NT2/D1 (cell line): ENCODE results near the gene SSBP2.

ENCODE experiments used
- SUZ12 ChIP-seq: IDR thresholded peaks from 2 replicates; pipeline ENCODE4 v1.6.1; 2011; ENCODE audit not compliant: insufficient read length, insufficient read depth; ENCODE audit errors: extremely low read depth
- YY1 ChIP-seq: IDR thresholded peaks from 2 replicates; pipeline ENCODE4 v1.6.1; 2011; ENCODE audit not compliant: insufficient read length, insufficient read depth
- ZNF274 ChIP-seq: IDR thresholded peaks from 2 replicates; pipeline ENCODE4 v1.6.1; 2011; ENCODE audit warnings: mild to moderate bottlenecking, low read depth, low read length

GRCh38 chr5:81787474-81788242, 36.8 kb upstream of the SSBP2 start:
- no peak for TF ChIP-seq YY1
- TF ChIP-seq ZNF274: no peak
- TF ChIP-seq SUZ12: no peak
